ENCODE data around the gene JAML.

Gene JAML

GRCh38 chr11:118215765-118216164 lies 9.0 kb downstream of the JAML start:
- no peak for TF ChIP-seq CTCF (IDR thresholded peaks at IDR 0.05; ENCODE audit: control extremely low read depth, extremely low read depth, low read depth, missing control alignments)
- ChIA-PET POLR2A (no interaction called here), CTCF (interaction anchor here (1.1 to 8.6 kb wide), 6 partner anchors 14 to 269 kb away, joined by 3 to 90 read pairs (median 7); no protein-coding TSS in a partner anchor)
- DNase-seq (ENCODE audit: extremely low spot score) = no peak

GRCh38 chr11:118215262-118215661 lies 9.5 kb downstream of the JAML start:
- no peak for DNase-seq (ENCODE audit: extremely low spot score)
- CTCF ChIA-PET = interaction anchor here (1.1 to 8.6 kb wide), 9 partner anchors 13 to 268 kb away, joined by 4 to 90 read pairs (median 8); partner anchors contain the start of gene MPZL3
- TF ChIP-seq CTCF (IDR thresholded peaks at IDR 0.05; ENCODE audit: control extremely low read depth, extremely low read depth, low read depth, missing control alignments) = no peak
- POLR2A ChIA-PET = interaction anchor here (1.0 kb wide), 1 partner anchor 10 kb away, joined by 3 read pairs; the partner anchor contains the start of gene JAML

GRCh38 chr11:118214210-118214914 lies 10.4 kb downstream of the JAML start:
- ChIA-PET POLR2A (interaction anchor here (1.0 kb wide), 1 partner anchor 11 kb away, joined by 3 read pairs; the partner anchor contains the start of gene JAML), CTCF (interaction anchor here (0.8 to 8.6 kb wide), 13 partner anchors 12 to 267 kb away, joined by 3 to 90 read pairs (median 5); partner anchors contain the start of gene MPZL3)
- no peak for TF ChIP-seq CTCF (IDR thresholded peaks at IDR 0.05; ENCODE audit: control extremely low read depth, extremely low read depth, low read depth, missing control alignments)
- no peak for DNase-seq (ENCODE audit: extremely low spot score)

GRCh38 chr11:118213781-118214180 lies 11.0 kb downstream of the JAML start:
- ChIA-PET POLR2A (no interaction called here), CTCF (interaction anchor here (0.8 to 8.6 kb wide), 11 partner anchors 11 to 267 kb away, joined by 3 to 90 read pairs (median 5); partner anchors contain the start of gene MPZL3)
- no peak for DNase-seq (ENCODE audit: extremely low spot score)
- TF ChIP-seq CTCF (IDR thresholded peaks at IDR 0.05; ENCODE audit: control extremely low read depth, extremely low read depth, low read depth, missing control alignments) = no peak

- DNase-seq (ENCODE audit: extremely low spot score) = no peak
- POLR2A ChIA-PET = no interaction called here
- CTCF ChIA-PET = interaction anchor here (1.5 to 8.6 kb wide), 5 partner anchors 11 to 83 kb away, joined by 3 to 90 read pairs (median 9); no protein-coding TSS in a partner anchor
- TF ChIP-seq CTCF (IDR thresholded peaks at IDR 0.05; ENCODE audit: control extremely low read depth, extremely low read depth, low read depth, missing control alignments) = no peak
These were observed 11.6 kb downstream of the JAML start for GRCh38 chr11:118213201-118213600.

- no peak for TF ChIP-seq CTCF (IDR thresholded peaks at IDR 0.05; ENCODE audit: control extremely low read depth, extremely low read depth, low read depth, missing control alignments)
- POLR2A ChIA-PET = no interaction called here
- no peak for DNase-seq (ENCODE audit: extremely low spot score)
- CTCF ChIA-PET = interaction anchor here (1.5 to 8.6 kb wide), 4 partner anchors 10 to 41 kb away, joined by 3 to 90 read pairs (median 10); no protein-coding TSS in a partner anchor
These were observed 12.0 kb downstream of the JAML start for GRCh38 chr11:118212781-118213191.

Measured in GM10248 (cell line).